GM19099 (cell line): ENCODE data around the gene MAP3K4.

Experiments used
- POLR2A ChIP-seq: IDR thresholded peaks from 3 replicates; pipeline ENCODE4 v1.6.1; 2011; ENCODE audit warnings: low read depth; ENCODE audit not compliant: insufficient read length; ENCODE audit errors: extremely low read depth

Gene MAP3K4, protein sequence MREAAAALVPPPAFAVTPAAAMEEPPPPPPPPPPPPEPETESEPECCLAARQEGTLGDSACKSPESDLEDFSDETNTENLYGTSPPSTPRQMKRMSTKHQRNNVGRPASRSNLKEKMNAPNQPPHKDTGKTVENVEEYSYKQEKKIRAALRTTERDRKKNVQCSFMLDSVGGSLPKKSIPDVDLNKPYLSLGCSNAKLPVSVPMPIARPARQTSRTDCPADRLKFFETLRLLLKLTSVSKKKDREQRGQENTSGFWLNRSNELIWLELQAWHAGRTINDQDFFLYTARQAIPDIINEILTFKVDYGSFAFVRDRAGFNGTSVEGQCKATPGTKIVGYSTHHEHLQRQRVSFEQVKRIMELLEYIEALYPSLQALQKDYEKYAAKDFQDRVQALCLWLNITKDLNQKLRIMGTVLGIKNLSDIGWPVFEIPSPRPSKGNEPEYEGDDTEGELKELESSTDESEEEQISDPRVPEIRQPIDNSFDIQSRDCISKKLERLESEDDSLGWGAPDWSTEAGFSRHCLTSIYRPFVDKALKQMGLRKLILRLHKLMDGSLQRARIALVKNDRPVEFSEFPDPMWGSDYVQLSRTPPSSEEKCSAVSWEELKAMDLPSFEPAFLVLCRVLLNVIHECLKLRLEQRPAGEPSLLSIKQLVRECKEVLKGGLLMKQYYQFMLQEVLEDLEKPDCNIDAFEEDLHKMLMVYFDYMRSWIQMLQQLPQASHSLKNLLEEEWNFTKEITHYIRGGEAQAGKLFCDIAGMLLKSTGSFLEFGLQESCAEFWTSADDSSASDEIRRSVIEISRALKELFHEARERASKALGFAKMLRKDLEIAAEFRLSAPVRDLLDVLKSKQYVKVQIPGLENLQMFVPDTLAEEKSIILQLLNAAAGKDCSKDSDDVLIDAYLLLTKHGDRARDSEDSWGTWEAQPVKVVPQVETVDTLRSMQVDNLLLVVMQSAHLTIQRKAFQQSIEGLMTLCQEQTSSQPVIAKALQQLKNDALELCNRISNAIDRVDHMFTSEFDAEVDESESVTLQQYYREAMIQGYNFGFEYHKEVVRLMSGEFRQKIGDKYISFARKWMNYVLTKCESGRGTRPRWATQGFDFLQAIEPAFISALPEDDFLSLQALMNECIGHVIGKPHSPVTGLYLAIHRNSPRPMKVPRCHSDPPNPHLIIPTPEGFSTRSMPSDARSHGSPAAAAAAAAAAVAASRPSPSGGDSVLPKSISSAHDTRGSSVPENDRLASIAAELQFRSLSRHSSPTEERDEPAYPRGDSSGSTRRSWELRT (N-terminal part only)

DNA sequence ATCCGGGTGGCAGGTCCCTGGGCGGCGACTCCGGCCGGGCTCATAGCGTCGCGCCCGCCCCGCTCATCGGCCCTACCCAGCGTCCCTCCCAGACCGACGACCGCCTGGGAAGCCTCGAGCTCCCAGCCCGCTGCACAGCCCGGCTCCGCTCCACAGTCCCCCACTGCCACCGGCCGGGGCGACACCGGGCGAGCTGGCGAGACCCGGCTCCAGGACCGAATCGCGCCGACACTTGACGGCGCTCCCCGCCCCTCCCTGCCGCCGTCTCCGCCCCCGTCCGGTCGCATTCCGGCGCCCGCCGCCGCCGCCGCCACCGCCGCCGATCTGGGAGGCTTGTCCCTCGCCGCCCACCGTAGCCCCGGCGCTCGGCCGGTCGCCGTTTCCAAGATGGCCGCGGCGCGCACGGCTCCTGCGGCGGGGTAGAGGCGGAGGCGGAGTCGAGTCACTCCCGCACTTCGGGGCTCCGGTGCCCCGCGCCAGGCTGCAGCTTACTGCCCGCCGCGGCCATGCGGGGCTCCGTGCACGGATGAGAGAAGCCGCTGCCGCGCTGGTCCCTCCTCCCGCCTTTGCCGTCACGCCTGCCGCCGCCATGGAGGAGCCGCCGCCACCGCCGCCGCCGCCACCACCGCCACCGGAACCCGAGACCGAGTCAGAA, at the start of gene MAP3K4:
TSS of gene MAP3K4 (plus strand) at position 364 of the 655 bp plus-strand sequence. CDS start at position 527, 163 bp downstream.
- peak; percentile 78 for TF ChIP-seq POLR2A

DNA sequence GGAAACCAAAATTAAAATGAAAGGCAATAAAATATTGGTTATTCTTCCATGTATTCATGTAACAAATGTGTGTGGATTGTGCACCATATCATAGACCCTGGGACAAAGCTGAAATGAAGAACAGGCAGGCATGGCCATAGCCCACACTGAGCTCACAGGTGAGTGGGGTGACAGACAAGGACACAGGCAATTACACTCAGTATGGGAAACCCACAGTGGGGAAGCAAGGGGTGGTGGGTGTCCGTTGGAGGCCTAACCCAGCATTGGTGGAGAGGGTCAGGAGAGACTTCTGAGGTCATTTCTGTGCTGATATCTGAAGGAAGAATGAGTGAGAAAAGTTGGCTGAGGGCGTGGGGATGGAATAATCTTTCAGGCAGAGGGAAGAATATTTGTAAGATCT, 47.6 kb upstream of the MAP3K4 start:
- no peak for TF ChIP-seq POLR2A

DNA sequence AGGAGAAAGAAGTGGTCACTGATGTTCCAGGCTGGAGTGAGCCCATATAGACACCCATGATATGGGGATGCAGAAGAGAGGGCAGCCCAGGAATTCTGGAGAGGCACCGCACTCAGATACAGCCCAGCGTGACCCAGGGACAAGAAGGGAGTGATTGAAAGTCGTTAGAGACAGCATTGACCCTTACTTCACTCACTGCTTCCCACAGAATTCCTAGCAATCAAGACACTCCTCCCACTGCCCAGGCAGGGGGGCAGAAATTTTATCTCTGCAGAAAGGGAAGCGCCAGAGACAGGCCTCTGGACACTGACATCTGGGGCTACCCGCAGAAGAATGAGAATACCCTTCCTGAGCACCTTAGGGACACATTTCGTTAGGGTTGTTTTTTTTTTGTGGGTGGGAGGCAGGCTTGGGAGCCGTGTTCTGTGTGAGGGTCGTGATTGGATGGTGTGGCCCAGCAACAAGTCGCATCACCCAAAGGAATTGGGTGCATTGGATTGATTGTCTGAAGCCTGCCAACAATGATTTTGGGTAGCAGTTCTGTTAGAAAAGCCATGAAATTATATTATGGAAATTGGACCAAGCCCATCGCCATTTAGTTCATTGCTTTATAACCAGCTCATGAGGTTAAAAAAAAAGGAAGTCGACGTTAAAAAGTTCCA, 45.9 kb upstream of the MAP3K4 start:
- no peak for TF ChIP-seq POLR2A

DNA sequence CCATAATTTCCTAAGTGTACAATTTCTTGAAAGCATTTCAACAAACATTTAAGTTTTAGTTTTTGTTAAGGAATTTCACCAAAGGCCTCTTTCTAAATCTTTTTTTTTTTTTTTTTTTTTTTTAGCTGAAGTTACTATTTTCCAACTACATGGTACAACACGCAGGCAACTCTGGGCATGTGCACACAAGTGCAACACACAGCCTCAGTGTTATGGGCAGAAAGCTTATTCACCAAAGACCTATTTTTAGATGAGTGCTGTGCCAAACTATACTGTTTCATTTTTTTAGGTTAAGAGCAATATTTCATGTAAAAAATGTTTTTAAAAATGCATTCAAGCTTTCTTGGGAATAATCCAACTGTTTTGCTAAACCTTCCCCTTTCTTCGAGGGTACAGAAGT, 42.0 kb upstream of the MAP3K4 start:
- TF ChIP-seq POLR2A = no peak

DNA sequence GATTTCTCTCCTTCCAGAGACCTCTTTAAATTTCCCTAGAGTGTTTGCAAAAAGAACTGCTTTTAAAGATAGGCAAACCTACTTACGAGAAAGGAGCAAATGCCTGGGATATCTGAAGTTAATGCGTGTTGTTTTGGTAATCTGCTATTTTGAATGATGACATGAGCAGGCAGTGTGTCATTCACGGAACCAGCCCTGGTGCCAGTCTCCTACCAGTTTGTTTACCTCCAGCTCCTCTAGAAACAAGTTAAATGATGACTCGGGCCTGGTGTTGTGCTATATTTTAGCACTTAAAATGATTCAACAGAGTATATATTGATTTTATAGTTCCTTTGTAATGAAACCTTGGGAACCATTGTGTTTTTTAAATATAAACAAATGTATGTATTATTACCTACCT, 41.1 kb upstream of the MAP3K4 start:
- TF ChIP-seq POLR2A = no peak

DNA sequence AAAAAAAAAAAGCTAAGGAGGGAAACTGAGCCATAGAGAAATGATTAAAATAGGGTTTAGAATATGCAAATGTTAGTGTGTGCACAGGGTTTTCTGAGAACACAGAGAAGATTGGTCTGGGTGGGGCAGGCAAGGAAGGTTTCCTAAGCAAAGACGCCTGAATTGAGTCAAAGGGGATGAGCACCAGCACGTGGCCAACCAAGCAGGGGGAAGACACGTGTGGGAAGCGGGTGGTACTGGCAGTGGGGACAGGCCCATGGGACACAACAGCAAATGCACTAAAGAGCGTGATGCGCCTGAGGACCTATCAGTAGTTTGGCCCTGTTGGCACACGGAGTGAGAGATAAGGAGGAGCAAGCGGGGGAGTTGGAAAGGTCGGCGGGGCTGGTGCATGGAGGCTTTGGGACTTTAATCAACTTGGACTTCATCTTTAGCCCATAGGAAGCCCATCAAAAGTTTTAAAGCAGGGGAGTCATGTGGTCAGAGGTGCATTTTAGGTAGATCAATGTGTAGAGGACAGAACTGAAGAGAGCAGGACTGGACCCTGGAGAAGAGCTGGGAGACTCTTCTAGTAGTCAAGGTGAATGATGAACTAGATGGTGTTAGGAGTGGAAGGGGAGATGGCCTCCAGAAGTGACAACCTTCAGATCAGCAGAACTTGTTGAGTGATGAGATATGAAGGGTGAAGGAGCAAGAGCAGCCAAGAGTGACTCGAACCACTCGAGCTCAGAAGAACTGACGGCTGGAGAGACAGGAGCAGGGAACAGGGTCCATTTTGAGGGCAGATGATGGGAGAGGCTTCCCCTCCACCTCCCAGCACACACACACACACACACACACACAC, 40.2 kb upstream of the MAP3K4 start:
- TF ChIP-seq POLR2A = no peak

DNA sequence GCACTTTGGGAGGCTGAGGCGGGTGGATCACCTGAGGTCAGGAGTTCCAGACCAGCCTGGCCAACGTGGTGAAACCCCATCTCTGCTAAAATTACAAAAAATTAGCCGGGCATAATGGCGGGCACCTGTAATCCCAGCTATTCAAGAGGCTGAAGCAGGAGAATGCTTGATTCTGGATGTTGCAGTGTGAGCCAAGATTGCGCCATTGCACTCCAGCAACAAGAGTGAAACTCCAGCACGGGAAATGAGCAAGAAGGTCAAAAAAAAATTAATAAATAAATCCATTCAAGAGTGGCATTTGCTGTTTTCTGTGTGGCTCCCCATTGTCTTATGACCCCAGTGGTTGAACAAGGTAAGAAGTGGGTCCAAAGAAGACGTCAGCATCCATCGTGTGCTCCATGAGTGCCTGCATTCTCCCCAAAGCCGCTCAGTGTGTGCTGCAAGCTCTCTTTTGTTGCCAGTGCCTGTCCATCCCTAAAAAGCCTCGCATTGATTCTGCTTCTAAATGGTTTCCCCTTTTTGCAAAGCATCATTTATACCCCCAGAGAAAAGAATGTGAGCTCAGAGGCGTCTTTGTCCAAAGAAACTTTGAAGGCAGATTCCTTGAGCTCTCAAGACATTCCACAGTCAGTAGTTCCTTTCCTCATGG, 38.8 kb upstream of the MAP3K4 start:
- TF ChIP-seq POLR2A = no peak

DNA sequence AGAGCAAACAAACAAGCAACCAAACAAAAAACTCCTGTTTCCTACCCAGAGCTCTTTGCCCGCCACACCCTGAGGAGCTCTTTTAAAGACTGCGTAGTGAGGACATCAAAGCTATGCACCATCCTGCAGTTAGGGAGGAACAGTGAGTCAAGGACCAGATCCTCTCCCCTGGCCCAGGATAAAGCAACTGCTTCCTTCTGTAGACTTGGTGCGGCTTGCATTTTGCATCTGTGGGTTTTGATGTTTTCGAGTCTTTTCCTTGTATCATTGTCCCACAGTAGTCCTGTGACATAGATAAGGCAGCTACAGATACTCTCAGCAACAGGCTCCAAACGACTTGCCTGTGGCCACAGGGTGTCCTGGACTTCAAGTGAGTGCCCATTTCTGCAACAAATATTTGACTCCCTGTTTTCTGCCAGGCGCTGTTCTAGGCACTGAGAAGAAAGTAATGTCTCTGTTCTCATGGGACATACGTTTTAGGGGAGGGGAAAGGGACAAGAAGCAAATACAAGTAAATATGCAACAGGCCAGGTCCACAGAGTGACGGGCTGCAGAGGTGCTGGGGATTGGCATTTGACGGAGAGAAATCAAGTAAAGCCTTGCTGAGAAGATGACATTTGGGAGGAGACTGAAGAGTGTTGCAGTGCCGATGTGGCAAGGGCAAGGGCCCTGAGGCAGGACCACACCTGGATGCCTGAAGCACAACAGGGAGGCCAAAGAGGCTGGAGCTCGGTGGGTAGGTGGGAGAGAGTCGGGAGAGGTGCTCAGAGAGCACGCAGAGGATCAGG, 35.9 kb upstream of the MAP3K4 start:
- TF ChIP-seq POLR2A = no peak

DNA sequence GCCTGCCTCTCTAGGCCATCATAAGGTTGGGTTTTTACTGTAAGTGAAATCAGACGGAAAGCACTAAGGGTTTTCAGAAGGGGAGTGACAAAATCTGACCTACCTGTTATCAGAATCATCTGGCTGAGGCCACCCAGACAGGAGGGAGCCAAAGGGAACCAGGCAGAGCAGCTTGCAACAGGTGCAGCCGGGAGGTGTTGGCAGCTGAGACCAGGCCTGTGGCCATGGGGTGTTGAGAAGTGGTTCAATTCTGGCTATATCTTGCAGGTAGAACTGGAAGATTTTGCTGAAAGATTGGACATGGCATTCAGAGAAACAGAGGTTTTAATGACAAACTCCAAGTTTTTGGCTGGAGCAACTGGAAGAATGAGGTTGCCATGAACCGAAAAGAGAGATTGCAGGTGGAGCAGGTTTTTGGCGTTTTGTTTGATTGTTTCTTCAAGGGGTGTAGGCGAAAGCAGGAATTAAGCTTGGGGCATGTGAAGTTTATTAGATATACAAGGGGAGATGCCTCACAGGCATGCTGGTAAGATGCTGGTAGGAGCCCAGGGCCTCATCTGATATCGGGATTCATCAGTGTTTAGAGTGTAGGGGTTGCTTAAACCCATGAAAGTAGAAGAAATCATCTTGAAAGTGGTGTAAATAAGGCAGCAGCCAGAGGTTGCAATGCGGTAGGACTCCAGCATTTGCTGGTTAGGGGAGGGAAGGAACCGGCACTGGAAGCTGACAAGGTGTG, 35.1 kb upstream of the MAP3K4 start:
- no peak for TF ChIP-seq POLR2A

DNA sequence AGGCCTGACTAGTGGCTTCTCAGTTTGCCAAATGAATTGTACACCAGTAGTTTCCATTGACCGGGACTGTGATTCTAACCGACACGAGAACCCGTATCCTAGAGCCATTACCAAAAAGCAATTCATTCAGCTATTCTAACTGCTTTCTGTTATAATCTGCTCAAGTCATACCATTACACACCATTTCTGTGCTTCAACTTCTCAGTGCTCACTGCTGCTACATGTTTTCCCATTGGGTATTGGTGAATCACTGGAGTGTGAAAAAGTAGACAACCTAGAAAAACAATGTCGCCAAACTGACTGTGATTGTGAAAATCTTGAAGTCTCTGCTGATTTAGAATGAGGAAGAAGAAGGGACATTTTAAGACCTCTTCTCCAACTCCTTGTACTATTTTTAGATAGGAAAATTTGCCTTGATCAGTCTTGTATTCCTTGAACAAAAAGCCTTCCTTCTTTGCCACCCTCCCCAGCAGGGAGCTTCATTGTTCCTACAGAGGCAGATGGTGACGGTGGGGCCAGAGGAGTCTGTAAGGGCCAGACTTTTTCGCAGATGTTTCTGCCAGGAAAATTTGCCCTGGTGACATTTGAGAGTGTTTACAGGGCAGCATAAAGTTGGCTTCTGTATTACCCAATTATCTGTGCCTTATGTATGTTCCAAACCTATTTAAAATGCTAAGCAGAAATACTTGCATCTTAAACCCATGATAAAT, 31.7 kb upstream of the MAP3K4 start:
- TF ChIP-seq POLR2A = no peak

DNA sequence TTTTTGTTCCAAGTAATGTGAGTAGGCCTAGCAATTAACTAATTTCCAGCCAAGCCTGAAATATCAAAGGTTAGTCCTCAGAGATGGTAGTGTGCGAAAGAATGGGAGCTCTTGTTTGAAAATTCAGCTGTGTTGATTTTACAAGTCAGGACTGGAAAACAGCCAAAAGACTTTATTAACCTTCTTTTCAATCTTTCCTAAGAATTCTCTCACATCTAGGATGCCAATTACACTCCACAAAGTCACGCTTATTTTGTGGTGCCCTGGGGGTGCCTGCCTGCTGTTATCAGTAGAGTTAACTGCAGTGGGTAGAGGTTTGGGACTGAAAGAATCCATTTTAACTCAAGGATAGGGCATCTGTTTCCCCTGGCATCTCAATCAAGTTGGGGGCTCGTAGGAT, 30.7 kb upstream of the MAP3K4 start:
- no peak for TF ChIP-seq POLR2A
